ENCODE data around the gene DNM3.

The DNM3 gene

GRCh38 chr1:172288581-172288980 is 447.3 kb downstream of the DNM3 start:
- no peaks in the 10 kb centered on the region for H3K27me3 ChIP-seq (replicated peaks; ENCODE audit: control insufficient read depth, insufficient read depth, low read length)
- H3K4me3 ChIP-seq (replicated peaks; ENCODE audit: low read depth, low read length) = no peak overlapping the region
- DNase-seq (ENCODE audit: extremely low read depth, insufficient read length) = no peak
- no peak for TF ChIP-seq CTCF (IDR thresholded peaks at IDR 0.05; ENCODE audit: insufficient read depth, low read length, poor library complexity, severe bottlenecking)
- H3K36me3 ChIP-seq (ENCODE audit: control insufficient read depth, insufficient read depth, low read length) = no peaks in the 10 kb centered on the region

GRCh38 chr1:172289448-172289847 is 448.1 kb downstream of the DNM3 start:
- no peak for DNase-seq (ENCODE audit: extremely low read depth, insufficient read length)
- Histone ChIP-seq H3K27me3 (replicated peaks; ENCODE audit: control insufficient read depth, insufficient read depth, low read length) (no peaks in the 10 kb centered on the region), H3K4me3 (replicated peaks; ENCODE audit: low read depth, low read length) (no peak overlapping the region), H3K36me3 (ENCODE audit: control insufficient read depth, insufficient read depth, low read length) (no peaks in the 10 kb centered on the region)
- TF ChIP-seq CTCF (IDR thresholded peaks at IDR 0.05; ENCODE audit: insufficient read depth, low read length, poor library complexity, severe bottlenecking) = no peak

DNA sequence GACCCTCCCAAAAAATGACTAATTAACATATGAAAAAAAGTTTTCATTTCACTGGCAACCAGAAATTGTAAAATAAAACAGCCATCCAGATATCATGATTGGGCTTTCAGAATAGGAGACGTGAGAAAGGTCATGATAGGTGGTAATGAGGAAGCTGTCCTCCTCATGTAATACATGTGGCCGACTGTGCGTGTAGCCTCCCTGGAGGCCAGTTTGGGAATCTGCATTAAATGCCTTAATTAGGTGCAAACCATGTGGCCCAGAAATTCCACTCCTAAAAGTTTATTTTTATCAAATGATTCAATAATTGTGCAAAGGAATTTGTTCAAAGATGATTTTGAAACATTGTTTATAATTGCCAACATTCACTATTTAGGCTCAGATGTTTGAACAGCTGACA is 451.5 kb downstream of the DNM3 start:
- Histone ChIP-seq H3K36me3 (ENCODE audit: control insufficient read depth, insufficient read depth, low read length) (no peaks in the 10 kb centered on the region), H3K27me3 (replicated peaks; ENCODE audit: control insufficient read depth, insufficient read depth, low read length) (no peaks in the 10 kb centered on the region), H3K4me3 (replicated peaks; ENCODE audit: low read depth, low read length) (no peak overlapping the region)
- no peak for DNase-seq (ENCODE audit: extremely low read depth, insufficient read length)
- no peak for TF ChIP-seq CTCF (IDR thresholded peaks at IDR 0.05; ENCODE audit: insufficient read depth, low read length, poor library complexity, severe bottlenecking)

DNA sequence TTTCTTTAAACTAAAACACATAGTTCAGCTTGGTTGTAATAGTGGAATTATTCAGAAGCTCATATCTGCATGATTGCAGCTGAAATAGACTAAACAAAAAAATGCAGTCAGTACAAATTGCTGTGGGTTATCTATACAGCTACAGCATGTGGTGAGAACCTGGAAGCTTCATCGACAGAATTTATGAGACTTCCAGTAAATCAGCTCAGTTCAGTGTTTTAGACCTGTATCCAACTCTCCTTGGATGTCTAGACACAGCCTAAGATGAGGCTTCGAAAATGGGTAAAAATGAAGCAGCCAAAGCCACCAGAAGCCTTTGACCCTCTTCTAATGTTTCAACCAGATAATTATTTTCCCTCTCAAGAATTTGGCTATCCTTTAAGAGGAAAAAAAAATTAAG is 452.1 kb downstream of the DNM3 start:
- no peak for TF ChIP-seq CTCF (IDR thresholded peaks at IDR 0.05; ENCODE audit: insufficient read depth, low read length, poor library complexity, severe bottlenecking)
- DNase-seq (ENCODE audit: extremely low read depth, insufficient read length) = no peak
- no peak overlapping the region for H3K4me3 ChIP-seq (replicated peaks; ENCODE audit: low read depth, low read length)
- no peaks in the 10 kb centered on the region for H3K27me3 ChIP-seq (replicated peaks; ENCODE audit: control insufficient read depth, insufficient read depth, low read length)
- no peaks in the 10 kb centered on the region for H3K36me3 ChIP-seq (ENCODE audit: control insufficient read depth, insufficient read depth, low read length)

DNA sequence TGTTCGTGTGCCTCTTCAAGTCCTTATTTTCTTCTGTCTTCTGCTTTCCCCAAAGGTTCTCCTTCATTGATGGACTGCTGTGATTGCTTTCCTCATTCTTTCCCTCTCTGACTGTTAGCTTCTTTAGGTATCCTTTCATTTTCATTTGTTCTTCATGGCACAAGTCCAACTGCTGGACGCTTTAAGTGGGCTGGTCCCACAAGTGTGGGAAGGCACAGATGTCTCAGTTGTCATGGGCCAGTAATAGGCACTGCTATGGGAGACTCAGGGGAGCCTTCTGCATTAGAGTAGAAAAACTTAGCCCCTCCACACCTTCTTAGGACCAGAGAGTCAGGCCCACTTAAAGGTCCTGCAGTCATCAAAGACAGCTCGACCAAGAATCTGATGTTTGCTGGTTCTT is 456.8 kb downstream of the DNM3 start:
- TF ChIP-seq CTCF (IDR thresholded peaks at IDR 0.05; ENCODE audit: insufficient read depth, low read length, poor library complexity, severe bottlenecking) = no peak
- no peaks in the 10 kb centered on the region for H3K36me3 ChIP-seq (ENCODE audit: control insufficient read depth, insufficient read depth, low read length)
- no peak for DNase-seq (ENCODE audit: extremely low read depth, insufficient read length)
- H3K27me3 ChIP-seq (replicated peaks; ENCODE audit: control insufficient read depth, insufficient read depth, low read length) = no peaks in the 10 kb centered on the region
- no peak overlapping the region for H3K4me3 ChIP-seq (replicated peaks; ENCODE audit: low read depth, low read length)

- TF ChIP-seq CTCF (IDR thresholded peaks at IDR 0.05; ENCODE audit: insufficient read depth, low read length, poor library complexity, severe bottlenecking) = no peak
- Histone ChIP-seq H3K4me3 (replicated peaks; ENCODE audit: low read depth, low read length) (no peak overlapping the region), H3K36me3 (ENCODE audit: control insufficient read depth, insufficient read depth, low read length) (no peaks in the 10 kb centered on the region), H3K27me3 (replicated peaks; ENCODE audit: control insufficient read depth, insufficient read depth, low read length) (no peaks in the 10 kb centered on the region)
- DNase-seq (ENCODE audit: extremely low read depth, insufficient read length) = no peak
Measured at GRCh38 chr1:172298911-172299310, 457.6 kb downstream of the DNM3 start.
